K562 (cell line): ENCODE measurements around the gene ARV1. TPM values are rescaled to one million over a fixed set of nuclear protein-coding genes. Genes with fewer than 3 reads are reported as not detected.

Source experiments
- BRD4 ChIP-seq: fragments of 200-600 bp; sonication (generic); IDR thresholded peaks from 2 replicates; pipeline ENCODE4 v1.6.1; 2017; ENCODE audit warnings: inconsistent platforms
- CBX5 ChIP-seq: IDR thresholded peaks from 2 replicates; pipeline ENCODE4 v1.6.1; 2014; ENCODE audit warnings: low read depth, borderline replicate concordance
- CHD4 ChIP-seq: fragments of 200-600 bp; sonication (generic); IDR thresholded peaks from 3 replicates; pipeline ENCODE4 v1.6.1; 2012; ENCODE audit warnings: low read depth, mild to moderate bottlenecking, mixed read lengths, low read length, inconsistent platforms; ENCODE audit not compliant: insufficient read depth, insufficient replicate concordance, poor library complexity, severe bottlenecking
- DIDO1 ChIP-seq: fragments of 450-650 bp; IDR thresholded peaks from 2 replicates; pipeline ENCODE4 v1.6.1; 2016; ENCODE audit warnings: low read depth, missing biosample characterization, missing genetic modification characterization
- DPF2 ChIP-seq: fragments of 450-650 bp; IDR thresholded peaks from 2 replicates; pipeline ENCODE4 v1.6.1; 2016
- FUS ChIP-seq: fragments of 200-400 bp; formaldehyde crosslinking; optimal IDR thresholded peaks from 2 replicates; pipeline ENCODE3; 2017; ENCODE audit warnings: low read depth, low read length
- GATA2 ChIP-seq: sonication (generic); formaldehyde crosslinking; IDR thresholded peaks from 2 replicates; pipeline ENCODE4 v1.4.0; 2020; ENCODE audit warnings: mild to moderate bottlenecking, missing genetic modification reagents
- ILK ChIP-seq: fragments of 450-650 bp; IDR thresholded peaks from 2 replicates; pipeline ENCODE4 v1.6.1; 2016; ENCODE audit warnings: missing genetic modification characterization, low read depth, mild to moderate bottlenecking, missing compliant biosample characterization, moderate library complexity, borderline replicate concordance
- MYBL2 ChIP-seq, 2 experiments: fragments of 450-650 bp in 1 of 2; sonication (generic) in 1 of 2; formaldehyde crosslinking in 1 of 2; IDR thresholded peaks; 2 replicates each; pipeline versions ENCODE4 v1.6.1 to v1.8.1; 2017 to 2022; ENCODE audit warnings: borderline replicate concordance in 1 of 2, inconsistent platforms in 1 of 2, low read depth in 1 of 2, mild to moderate bottlenecking in 1 of 2, missing genetic modification reagents in 1 of 2, moderate library complexity in 1 of 2
- RUNX1 ChIP-seq: sonication (generic); IDR thresholded peaks from 2 replicates; pipeline ENCODE4 v1.6.1; 2016; ENCODE audit warnings: antibody characterized with exemption, low read depth
- SMAD2 ChIP-seq: fragments of 150-350 bp; IDR thresholded peaks from 2 replicates; pipeline ENCODE4 v1.6.1; 2014; ENCODE audit warnings: low read depth, mild to moderate bottlenecking, low read length
- SPI1 ChIP-seq: IDR thresholded peaks from 2 replicates; pipeline ENCODE4 v1.6.1; 2011; ENCODE audit warnings: low read depth, low read length, control low read depth, borderline replicate concordance
- TEAD2 ChIP-seq: fragments of 450-650 bp; IDR thresholded peaks from 2 replicates; pipeline ENCODE4 v1.6.1; 2016; ENCODE audit warnings: missing genetic modification characterization, control low read depth, missing compliant biosample characterization
- THRAP3 ChIP-seq: fragments of 450-650 bp; IDR thresholded peaks from 2 replicates; pipeline ENCODE4 v1.6.1; 2016; ENCODE audit warnings: mild to moderate bottlenecking, inconsistent platforms, borderline replicate concordance
- TRIM24 ChIP-seq, 2 experiments: fragments of 450-650 bp; IDR thresholded peaks; 2 replicates each; pipeline ENCODE4 v1.6.1; 2016
- ZC3H8 ChIP-seq: fragments of 450-650 bp; IDR thresholded peaks from 2 replicates; pipeline ENCODE4 v1.6.1; 2017
- ZNF57 ChIP-seq: fragments of 450-650 bp; formaldehyde crosslinking; IDR thresholded peaks from 2 replicates; pipeline ENCODE4 v1.4.0; 2020; ENCODE audit warnings: mild to moderate bottlenecking, moderate library complexity
- polyA plus RNA-seq, 8 experiments: library from polyadenylated mRNA; depleted of rRNA in 4 of 8; stranded (reverse) in 5 of 8; unstranded in 3 of 8; fragments of >200 nt; fragmentation: Nextera tagmentation in 2 of 8; fragmentation: Illumina TruSeq in 1 of 8; extraction: Ambion mirVana in 2 of 8; extraction: Trizol in 1 of 8; gene quantifications; 2 replicates each; pipeline versions ENCODE4 v1.2.1 to v1.2.3, GENCODE V29; 2011 to 2014; ENCODE audit warnings: inconsistent platforms in 1 of 8, missing spikeins in 1 of 8
- total RNA-seq, 7 experiments: library from RNA; depleted of rRNA in 6 of 7; stranded (reverse); fragments of >200 nt in 6 of 7; fragmentation: Illumina TruSeq in 2 of 7; extraction: Trizol in 2 of 7; gene quantifications; 2 replicates each; pipeline versions ENCODE4 v1.2.1 to v1.2.3, GENCODE V29; 2011 to 2021; ENCODE audit warnings: low replicate concordance in 1 of 7
- TF ChIP-seq, protein P1 (sequence below): fragments of 250-450 bp; sonication (Bioruptor Pico); IDR thresholded peaks from 2 replicates; pipeline ENCODE4 v1.8.0; 2022; ENCODE audit warnings: inconsistent platforms
- TF ChIP-seq, protein P2 (sequence below), 2 experiments: fragments of 450-650 bp in 1 of 2; sonication (generic) in 1 of 2; formaldehyde crosslinking; conservative IDR thresholded peaks; 2 replicates each; pipeline versions ENCODE4 v1.4.0 to v1.8.1; 2020 to 2022; ENCODE audit warnings: mild to moderate bottlenecking in 1 of 2, missing genetic modification reagents in 1 of 2
- TF ChIP-seq, protein P3 (sequence below): IDR thresholded peaks from 2 replicates; pipeline ENCODE4 v1.6.1; 2014; ENCODE audit warnings: antibody characterized with exemption
- TF ChIP-seq, protein P4 (sequence below): sonication (generic); formaldehyde crosslinking; IDR thresholded peaks from 2 replicates; pipeline ENCODE4 v1.8.1; 2023; ENCODE audit warnings: mild to moderate bottlenecking, missing genetic modification reagents
- TF ChIP-seq, protein P5 (sequence below): fragments of 450-650 bp; IDR thresholded peaks from one replicate; pipeline ENCODE4 v1.6.1; 2018; ENCODE audit warnings: mild to moderate bottlenecking, moderate library complexity; ENCODE audit not compliant: partially characterized antibody

ARV1 gene
- total and polyA plus RNA-seq, 9 of the 15 experiments (the other 6 are each of a cell fraction or from before 2014, with no cell fraction given) = 54.8 to 139 (median 74.0) TPM

DNA sequence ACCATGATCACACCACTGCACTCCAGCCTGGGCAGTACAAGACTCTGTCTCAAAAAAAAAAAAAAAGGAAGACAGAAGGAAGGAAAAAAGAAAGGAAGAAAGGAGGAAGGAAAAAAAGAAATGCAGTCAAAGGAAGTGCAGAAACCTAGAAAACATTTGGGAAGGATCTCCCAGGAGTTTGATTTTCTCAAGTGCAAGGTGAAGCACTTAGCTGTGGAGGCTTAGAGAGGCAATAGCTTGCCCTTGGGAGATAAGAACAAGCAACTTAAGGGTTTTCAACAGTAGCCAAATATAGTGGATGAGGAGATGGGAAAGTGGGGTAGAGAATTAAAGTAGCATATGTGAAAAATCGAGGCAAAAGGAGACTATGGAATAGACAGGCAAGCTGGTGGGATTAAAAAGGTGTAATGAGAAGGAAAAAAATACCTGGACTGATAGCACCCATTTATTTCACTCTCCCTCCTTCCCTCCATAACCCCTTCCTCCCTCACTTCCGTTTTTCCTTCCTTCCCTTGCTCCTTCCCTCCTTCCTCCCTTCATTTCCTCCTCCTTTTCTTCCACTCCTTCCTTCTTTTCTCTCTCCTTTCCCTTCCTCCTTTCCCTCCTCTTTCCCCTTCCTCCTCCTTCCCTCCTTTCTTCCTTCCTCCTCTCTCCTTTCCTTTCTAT lies 68.0 kb downstream of the ARV1 start (continued):
- TF ChIP-seq, protein P1, sequence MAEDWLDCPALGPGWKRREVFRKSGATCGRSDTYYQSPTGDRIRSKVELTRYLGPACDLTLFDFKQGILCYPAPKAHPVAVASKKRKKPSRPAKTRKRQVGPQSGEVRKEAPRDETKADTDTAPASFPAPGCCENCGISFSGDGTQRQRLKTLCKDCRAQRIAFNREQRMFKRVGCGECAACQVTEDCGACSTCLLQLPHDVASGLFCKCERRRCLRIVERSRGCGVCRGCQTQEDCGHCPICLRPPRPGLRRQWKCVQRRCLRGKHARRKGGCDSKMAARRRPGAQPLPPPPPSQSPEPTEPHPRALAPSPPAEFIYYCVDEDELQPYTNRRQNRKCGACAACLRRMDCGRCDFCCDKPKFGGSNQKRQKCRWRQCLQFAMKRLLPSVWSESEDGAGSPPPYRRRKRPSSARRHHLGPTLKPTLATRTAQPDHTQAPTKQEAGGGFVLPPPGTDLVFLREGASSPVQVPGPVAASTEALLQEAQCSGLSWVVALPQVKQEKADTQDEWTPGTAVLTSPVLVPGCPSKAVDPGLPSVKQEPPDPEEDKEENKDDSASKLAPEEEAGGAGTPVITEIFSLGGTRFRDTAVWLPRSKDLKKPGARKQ = no peak
- TF ChIP-seq, protein P2, sequence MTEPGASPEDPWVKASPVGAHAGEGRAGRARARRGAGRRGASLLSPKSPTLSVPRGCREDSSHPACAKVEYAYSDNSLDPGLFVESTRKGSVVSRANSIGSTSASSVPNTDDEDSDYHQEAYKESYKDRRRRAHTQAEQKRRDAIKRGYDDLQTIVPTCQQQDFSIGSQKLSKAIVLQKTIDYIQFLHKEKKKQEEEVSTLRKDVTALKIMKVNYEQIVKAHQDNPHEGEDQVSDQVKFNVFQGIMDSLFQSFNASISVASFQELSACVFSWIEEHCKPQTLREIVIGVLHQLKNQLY (CRISPR knock-in tag; conservative IDR thresholded peaks at IDR 0.05) = no peak
- peak; percentile 86 for TF ChIP-seq DPF2
- TF ChIP-seq ILK = no peak
- no peak for TF ChIP-seq DIDO1 (tag)
- TF ChIP-seq, protein P3, sequence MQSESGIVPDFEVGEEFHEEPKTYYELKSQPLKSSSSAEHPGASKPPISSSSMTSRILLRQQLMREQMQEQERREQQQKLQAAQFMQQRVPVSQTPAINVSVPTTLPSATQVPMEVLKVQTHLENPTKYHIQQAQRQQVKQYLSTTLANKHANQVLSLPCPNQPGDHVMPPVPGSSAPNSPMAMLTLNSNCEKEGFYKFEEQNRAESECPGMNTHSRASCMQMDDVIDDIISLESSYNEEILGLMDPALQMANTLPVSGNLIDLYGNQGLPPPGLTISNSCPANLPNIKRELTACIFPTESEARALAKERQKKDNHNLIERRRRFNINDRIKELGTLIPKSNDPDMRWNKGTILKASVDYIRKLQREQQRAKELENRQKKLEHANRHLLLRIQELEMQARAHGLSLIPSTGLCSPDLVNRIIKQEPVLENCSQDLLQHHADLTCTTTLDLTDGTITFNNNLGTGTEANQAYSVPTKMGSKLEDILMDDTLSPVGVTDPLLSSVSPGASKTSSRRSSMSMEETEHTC = no peak
- TF ChIP-seq SPI1 = peak; percentile 83
- TF ChIP-seq TRIM24 (IDR thresholded peaks at IDR 0.05) = peak in 1 of 2 experiments; percentile 42; a peak in 1 of 4 replicates
- TF ChIP-seq GATA2 (CRISPR knock-in tag) = 0 out of 2 replicates have a peak, but pooled peaks have one; percentile 55
- TF ChIP-seq RUNX1 = no peak
- TF ChIP-seq, protein P4, sequence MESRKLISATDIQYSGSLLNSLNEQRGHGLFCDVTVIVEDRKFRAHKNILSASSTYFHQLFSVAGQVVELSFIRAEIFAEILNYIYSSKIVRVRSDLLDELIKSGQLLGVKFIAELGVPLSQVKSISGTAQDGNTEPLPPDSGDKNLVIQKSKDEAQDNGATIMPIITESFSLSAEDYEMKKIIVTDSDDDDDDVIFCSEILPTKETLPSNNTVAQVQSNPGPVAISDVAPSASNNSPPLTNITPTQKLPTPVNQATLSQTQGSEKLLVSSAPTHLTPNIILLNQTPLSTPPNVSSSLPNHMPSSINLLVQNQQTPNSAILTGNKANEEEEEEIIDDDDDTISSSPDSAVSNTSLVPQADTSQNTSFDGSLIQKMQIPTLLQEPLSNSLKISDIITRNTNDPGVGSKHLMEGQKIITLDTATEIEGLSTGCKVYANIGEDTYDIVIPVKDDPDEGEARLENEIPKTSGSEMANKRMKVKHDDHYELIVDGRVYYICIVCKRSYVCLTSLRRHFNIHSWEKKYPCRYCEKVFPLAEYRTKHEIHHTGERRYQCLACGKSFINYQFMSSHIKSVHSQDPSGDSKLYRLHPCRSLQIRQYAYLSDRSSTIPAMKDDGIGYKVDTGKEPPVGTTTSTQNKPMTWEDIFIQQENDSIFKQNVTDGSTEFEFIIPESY (CRISPR knock-in tag) = no peak
- TF ChIP-seq CBX5 = no peak
- no peak for TF ChIP-seq BRD4
- no peak for TF ChIP-seq TEAD2 (tag)
- TF ChIP-seq THRAP3 = no peak
- 0 out of 2 replicates have a peak, but pooled peaks have one; percentile 34 for TF ChIP-seq ZC3H8
- TF ChIP-seq, protein P5, sequence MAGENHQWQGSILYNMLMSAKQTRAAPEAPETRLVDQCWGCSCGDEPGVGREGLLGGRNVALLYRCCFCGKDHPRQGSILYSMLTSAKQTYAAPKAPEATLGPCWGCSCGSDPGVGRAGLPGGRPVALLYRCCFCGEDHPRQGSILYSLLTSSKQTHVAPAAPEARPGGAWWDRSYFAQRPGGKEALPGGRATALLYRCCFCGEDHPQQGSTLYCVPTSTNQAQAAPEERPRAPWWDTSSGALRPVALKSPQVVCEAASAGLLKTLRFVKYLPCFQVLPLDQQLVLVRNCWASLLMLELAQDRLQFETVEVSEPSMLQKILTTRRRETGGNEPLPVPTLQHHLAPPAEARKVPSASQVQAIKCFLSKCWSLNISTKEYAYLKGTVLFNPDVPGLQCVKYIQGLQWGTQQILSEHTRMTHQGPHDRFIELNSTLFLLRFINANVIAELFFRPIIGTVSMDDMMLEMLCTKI = no peak
- TF ChIP-seq FUS = no peak
- TF ChIP-seq MYBL2 (IDR thresholded peaks at IDR 0.05; ENCODE audit: low read depth) = no peak
- TF ChIP-seq MYBL2 (CRISPR knock-in tag; IDR thresholded peaks at IDR 0.05; ENCODE audit: borderline replicate concordance) = no peak
- no peak for TF ChIP-seq ZNF57
- TF ChIP-seq SMAD2 = no peak
- no peak for TF ChIP-seq CHD4
